ENCODE results near the gene CEMIP.

The CEMIP gene

GRCh38 chr15:80856809-80857377 is 77.7 kb downstream of the CEMIP start:
- DNase-seq, result no peak

- DNase-seq, result no peak
Observed at GRCh38 chr15:80861731-80862170, 82.6 kb downstream of the CEMIP start.

- DNase-seq, result no peak
Observed at GRCh38 chr15:80864666-80865065, 85.5 kb downstream of the CEMIP start.

GRCh38 chr15:80866936-80867335 is 87.8 kb downstream of the CEMIP start:
- DNase-seq, result no peak

- no peak for DNase-seq
Observed at GRCh38 chr15:80870366-80870765, 91.2 kb downstream of the CEMIP start.

- DNase-seq, result no peak
Observed at GRCh38 chr15:80870893-80871292, 91.7 kb downstream of the CEMIP start.

- no peak for DNase-seq
Observed at GRCh38 chr15:80871858-80872257, 92.7 kb downstream of the CEMIP start.

GRCh38 chr15:80873366-80873952 is 94.3 kb downstream of the CEMIP start:
- no peak for DNase-seq

- DNase-seq, result no peak
Observed at GRCh38 chr15:80875568-80876347, 96.6 kb downstream of the CEMIP start.

GRCh38 chr15:80876348-80876674 is 97.1 kb downstream of the CEMIP start:
- DNase-seq, result no peak

- no peak for DNase-seq
Observed at GRCh38 chr15:80878242-80878866, 99.2 kb downstream of the CEMIP start.

- DNase-seq, result no peak
Observed at GRCh38 chr15:80878867-80879250, 99.7 kb downstream of the CEMIP start.

GRCh38 chr15:80880086-80880485 is 100.9 kb downstream of the CEMIP start:
- no peak for DNase-seq

GRCh38 chr15:80883641-80884040 is 104.5 kb downstream of the CEMIP start:
- no peak for DNase-seq

- no peak for DNase-seq
Observed at GRCh38 chr15:80885016-80885579, 105.9 kb downstream of the CEMIP start.

- DNase-seq, result no peak
Observed at GRCh38 chr15:80887148-80887547, 108.0 kb downstream of the CEMIP start.

GRCh38 chr15:80888846-80889245 is 109.7 kb downstream of the CEMIP start:
- no peak for DNase-seq

GRCh38 chr15:80890341-80891005 is 111.3 kb downstream of the CEMIP start:
- DNase-seq, result no peak

- DNase-seq, result no peak
Observed at GRCh38 chr15:80891006-80891405, 111.8 kb downstream of the CEMIP start.

GRCh38 chr15:80892414-80892813 is 113.2 kb downstream of the CEMIP start:
- no peak for DNase-seq

- no peak for DNase-seq
Observed at GRCh38 chr15:80893777-80894176, 114.6 kb downstream of the CEMIP start.

- DNase-seq, result no peak
Observed at GRCh38 chr15:80895091-80895490, 115.9 kb downstream of the CEMIP start.

- no peak for DNase-seq
Observed at GRCh38 chr15:80895965-80896364, 116.8 kb downstream of the CEMIP start.

Measured in cortex of kidney (tissue), 1 donor.